HCT116 (cell line): Measurements from ENCODE around the gene POU2F3.

ENCODE experiments used
- EZH2 ChIP-seq: fragments of 200-600 bp; sonication (generic); IDR thresholded peaks from 2 replicates; pipeline ENCODE4 v1.6.1; 2017; ENCODE audit warnings: antibody characterized with exemption, mixed run types
- POLR2AphosphoS5 ChIP-seq: IDR thresholded peaks from 2 replicates; pipeline ENCODE4 v1.6.1; 2011; ENCODE audit warnings: mild to moderate bottlenecking, low read depth, low read length, moderate library complexity
- RAD21 ChIP-seq: IDR thresholded peaks from 2 replicates; pipeline ENCODE4 v1.6.1; 2012; ENCODE audit warnings: low read depth, mild to moderate bottlenecking
- TF ChIP-seq, protein P1 (sequence below), 3 experiments: fragments of 200-600 bp in 1 of 3; sonication (generic) in 1 of 3; IDR thresholded peaks in 2 of 3; conservative IDR thresholded peaks in 1 of 3; 2 replicates each; pipeline ENCODE4 v1.5.1; 2012 to 2017; ENCODE audit warnings: low read depth in 2 of 3, low read length in 2 of 3, antibody characterized with exemption in 1 of 3, borderline replicate concordance in 1 of 3, control low read depth in 1 of 3, mild to moderate bottlenecking in 1 of 3, mixed read lengths in 1 of 3, mixed run types in 1 of 3, moderate library complexity in 1 of 3; ENCODE audit not compliant: insufficient read depth in 1 of 3

DNA sequence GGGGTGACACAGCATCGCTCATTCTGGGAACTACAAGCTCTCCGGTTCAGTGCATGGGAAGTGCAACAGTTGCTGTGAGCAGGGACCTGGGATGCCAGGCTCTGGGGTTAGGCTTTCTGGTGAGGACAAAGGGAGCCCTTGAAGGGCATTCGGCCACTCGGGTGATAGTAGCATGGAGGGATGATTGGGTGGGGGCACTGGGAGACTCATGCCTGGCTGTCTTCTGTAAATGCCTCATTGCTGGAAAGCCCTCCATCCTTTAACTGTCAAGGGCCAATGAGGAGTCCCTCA lies 19.2 kb upstream of the POU2F3 start:
- no peak for TF ChIP-seq POLR2AphosphoS5
- TF ChIP-seq RAD21: no peak
- TF ChIP-seq, protein P1, sequence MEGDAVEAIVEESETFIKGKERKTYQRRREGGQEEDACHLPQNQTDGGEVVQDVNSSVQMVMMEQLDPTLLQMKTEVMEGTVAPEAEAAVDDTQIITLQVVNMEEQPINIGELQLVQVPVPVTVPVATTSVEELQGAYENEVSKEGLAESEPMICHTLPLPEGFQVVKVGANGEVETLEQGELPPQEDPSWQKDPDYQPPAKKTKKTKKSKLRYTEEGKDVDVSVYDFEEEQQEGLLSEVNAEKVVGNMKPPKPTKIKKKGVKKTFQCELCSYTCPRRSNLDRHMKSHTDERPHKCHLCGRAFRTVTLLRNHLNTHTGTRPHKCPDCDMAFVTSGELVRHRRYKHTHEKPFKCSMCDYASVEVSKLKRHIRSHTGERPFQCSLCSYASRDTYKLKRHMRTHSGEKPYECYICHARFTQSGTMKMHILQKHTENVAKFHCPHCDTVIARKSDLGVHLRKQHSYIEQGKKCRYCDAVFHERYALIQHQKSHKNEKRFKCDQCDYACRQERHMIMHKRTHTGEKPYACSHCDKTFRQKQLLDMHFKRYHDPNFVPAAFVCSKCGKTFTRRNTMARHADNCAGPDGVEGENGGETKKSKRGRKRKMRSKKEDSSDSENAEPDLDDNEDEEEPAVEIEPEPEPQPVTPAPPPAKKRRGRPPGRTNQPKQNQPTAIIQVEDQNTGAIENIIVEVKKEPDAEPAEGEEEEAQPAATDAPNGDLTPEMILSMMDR (IDR thresholded peaks at IDR 0.05 in 2 of 3, conservative IDR thresholded peaks at IDR 0.05 in 1 of 3; ENCODE audit: borderline replicate concordance in 1 of 3, insufficient read depth in 1 of 3, low read depth in 2 of 3, low read length in 2 of 3): no peak
- no peak for TF ChIP-seq EZH2
